NCI-H1694 (cell line): Measurements from ENCODE around the gene CYP46A1.

Experiments used
- DNase-seq: peaks from one replicate; lab custom pipeline; 2025; lab: John Stamatoyannopoulos, UW

CYP46A1 gene

DNA sequence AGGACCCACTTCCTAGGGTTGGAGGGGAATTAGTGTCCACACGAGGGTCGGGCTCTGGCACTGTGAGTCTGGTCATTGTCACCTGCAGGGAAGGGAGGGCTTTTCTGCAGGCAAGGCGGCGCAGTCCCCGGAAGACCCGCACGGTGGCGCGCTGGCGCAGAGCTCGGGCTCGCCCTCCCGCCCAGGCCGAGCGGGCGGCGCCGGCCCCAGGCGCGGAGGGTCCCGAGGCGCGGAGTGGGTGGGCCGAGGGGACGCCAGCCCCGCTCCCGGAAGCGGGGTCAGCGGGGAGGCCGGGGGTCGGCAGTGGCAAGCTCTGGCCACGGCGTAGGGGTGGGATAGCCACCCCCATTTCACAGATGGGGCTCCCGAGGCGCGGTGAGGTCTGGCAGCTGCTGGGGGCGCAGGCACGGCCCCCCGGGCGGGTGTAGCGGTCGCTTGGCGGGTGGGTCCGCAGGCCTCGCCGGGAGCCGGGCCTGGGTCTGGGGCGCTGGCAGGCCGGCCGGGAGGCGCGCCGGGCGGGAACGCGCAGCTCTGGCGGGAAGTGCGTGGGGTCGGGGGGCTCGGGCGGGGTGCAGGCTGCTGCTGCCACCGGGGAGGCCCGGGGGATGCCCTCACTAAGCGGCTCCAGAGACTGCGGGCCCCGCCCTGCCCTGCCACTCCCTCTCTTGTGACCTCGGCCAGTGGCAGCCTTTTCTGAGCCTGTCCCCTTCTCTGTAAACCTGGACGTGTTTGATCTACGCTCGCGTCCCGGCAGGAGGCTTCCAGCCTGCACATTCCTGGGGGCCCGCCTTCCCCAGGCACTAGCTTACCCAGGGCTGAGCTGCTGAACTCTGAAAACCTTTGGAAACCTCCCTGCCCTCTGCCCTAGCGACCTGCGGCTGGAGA is 46.1 kb downstream of the CYP46A1 start:
- DNase-seq: peak; percentile 80

DNA sequence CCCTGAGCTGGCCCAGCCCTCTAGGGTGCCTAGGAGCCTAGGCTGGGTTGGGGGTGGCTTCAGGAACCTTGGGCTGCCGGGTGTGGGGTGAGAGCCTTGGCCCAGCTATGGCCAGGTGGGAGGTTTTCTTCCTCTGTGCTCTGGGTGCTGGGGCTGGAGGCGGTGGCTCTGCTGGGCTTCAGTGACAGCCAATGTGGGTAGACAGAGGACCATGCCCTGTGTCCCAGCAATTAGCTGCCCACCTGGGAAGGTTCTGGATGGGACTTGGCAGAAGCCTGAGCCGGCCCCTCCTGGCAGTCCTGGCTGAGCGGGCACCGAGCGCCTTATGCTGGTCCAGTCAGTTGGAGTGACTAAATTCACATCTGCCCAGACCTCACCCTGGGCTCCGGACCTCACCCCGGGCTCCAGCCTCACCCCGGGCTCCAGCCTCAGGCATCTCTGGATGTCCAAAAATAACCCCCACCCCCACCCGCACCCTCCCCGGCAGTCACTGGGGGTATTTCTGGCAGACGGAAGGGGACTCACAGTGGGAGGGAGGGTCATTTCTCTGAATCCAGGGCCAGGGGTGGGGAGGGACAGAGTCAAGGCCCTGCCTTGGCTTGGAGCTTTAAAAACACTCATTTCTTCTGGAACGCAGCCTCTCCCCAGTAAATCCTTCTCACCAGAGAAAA is 46.9 kb downstream of the CYP46A1 start:
- no peak for DNase-seq

DNA sequence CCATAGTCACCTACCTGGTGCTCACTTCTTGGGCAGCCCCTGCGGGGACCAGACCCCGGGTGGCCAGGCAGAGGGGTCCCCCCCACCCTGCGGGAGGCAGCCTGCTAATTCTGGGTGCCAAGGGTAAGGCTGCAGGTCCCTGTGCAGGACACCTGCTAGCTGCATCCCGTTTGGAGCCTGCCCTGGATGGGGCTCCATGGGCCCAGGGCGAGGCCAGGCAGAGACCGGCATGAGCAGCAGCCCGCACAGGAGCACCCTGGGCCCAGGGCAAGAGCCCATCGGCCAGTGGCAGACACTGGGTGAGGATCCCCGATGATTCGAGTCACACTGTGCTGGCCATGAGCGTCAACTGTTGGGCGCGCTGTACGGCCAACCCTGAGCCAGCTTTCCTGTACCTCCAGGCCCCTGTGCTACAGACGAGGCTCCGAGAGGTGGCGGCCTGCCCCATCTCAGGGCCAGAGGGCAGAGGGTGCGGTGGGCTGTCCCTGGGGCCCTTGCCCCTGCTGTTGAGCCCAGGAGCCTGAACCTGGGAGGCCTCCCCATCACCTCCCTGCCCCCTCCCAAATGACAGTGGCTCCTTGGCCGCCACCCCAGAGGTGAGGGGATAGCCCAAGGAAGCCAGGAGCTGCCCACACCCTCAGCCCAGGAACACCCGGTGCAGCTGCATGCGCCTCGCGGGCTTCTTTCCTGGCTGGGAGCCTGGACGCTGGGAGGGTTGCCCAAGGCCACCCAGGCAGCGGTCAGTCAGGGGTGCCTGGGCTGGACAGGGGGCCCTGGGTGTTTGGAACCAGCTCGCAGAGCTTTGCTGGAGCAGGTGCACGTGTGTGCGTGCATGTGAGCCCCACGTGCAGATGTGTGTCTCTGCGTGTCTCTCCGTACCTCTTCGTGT is 47.7 kb downstream of the CYP46A1 start:
- DNase-seq: no peak

DNA sequence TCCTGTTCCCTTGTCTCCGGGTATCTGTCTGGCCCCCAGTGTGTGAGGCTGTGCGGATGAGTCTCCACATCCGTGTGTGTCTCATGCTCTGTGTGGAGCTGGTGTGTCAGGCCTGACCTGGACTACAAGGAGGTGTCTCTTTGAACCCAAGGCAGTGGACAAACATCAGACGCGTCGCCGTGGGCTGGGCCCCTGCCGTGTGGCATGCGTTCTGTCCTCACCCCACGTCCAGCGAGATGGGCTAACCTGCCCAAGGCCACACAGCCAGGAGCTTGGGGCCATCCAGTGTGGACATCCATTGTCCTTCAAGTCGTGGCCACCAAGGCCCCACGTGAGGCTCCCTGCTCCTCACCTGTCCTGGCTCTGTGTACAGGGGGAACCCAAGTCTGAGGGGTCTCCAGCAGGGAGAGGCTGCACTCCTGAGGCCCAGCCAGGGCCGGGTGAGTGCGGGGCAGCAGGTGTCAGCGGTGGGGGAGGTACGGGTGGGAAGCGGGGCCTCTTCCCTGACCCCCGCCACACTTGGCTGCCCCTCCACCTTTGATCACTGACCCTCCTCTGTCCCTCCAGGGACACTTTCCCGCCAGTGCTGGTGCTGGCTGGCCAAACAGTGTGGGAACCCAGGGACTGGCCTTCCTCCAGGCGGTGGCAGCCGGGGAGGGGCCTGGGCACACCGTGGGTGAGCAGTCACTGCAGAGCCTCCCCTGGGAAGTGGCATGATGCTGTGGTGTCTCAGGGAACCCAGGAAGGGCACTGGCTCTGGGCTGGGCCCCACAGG is 48.5 kb downstream of the CYP46A1 start:
- DNase-seq: no peak

DNA sequence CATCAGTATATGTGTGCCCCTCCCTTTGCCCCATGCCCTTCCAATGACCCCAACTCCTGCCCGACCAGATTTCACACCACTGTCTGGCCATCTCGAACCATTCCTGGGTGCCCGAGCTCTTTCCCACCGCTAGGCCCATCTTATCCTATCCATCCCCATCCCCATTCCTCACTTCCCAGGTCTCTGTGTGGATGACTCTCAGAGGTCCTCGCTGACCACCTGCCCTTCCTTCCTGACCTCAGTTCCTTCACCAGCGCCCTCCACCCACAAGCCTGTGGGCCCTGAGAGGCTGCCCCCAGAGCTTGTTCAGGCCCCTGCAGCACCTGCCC is 49.1 kb downstream of the CYP46A1 start:
- DNase-seq: no peak

DNA sequence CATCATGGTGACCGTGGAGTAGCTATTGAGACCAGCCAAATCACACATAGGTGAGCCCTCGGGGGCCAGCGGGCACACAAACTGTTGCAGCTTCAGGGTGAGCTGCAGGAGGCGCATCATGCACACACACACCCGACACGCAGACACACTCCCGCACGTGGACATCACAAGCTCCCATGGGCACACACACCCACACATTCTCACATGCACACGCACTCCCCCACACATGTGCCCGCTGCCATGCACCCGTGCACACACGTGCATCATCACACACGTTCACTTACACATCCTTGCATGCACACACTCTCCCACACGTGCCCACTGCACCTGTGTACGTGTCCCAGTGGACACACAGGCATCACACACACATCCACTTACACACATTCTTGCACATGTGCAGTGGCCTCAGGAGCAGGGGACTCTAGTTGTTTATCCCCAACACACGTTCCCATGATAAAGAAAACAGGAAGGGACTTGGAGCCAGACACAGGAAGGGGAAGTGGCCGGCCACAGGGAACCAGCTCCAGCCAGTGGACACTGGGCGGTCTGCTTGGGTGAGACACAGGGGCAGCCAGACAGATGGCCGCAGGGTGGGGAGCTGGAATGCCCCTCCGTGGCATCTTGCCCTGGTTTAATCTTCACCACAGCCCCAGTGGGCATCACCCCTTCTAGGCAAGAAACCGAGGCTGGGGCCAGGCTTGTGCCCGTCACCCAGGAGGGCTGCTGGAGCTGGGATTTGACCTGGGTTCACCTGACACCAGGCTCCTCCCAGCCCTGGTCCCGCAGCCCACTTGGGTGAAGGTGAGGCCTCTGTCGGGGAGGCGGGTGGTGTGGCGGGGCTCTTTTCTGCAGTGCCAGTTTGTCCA is 49.7 kb downstream of the CYP46A1 start:
- no peak for DNase-seq

DNA sequence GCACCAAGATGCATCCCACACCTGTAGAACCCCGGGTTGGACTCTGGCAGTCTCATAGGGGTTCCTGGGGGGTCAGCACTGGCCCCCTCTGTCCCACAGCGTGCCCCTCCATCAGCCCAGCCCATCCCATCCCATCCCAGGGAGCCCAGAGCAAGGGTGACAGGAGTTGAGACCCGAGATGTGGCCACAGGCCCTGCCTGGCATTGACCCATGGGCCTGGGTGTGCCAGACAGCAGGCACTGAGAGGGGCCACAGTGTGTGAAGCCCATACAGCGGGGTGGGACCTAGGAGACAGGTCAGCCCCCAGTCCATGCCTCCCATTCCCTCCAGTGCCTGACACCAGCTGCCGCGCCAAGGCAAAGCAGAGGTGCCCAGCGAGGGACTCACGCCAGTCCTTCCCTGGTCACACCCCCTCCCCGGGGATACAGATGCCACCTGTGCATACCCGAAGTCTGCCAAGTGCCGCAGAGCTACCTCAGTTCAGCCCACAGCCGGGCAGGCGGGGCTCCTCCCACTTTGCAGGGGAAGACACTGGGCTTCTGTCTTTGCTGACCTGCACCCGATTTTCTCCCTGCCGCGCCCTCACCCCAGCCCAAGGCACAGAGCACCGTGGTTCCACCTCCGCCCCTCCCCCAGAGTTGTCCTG is 50.4 kb downstream of the CYP46A1 start:
- no peak for DNase-seq

DNA sequence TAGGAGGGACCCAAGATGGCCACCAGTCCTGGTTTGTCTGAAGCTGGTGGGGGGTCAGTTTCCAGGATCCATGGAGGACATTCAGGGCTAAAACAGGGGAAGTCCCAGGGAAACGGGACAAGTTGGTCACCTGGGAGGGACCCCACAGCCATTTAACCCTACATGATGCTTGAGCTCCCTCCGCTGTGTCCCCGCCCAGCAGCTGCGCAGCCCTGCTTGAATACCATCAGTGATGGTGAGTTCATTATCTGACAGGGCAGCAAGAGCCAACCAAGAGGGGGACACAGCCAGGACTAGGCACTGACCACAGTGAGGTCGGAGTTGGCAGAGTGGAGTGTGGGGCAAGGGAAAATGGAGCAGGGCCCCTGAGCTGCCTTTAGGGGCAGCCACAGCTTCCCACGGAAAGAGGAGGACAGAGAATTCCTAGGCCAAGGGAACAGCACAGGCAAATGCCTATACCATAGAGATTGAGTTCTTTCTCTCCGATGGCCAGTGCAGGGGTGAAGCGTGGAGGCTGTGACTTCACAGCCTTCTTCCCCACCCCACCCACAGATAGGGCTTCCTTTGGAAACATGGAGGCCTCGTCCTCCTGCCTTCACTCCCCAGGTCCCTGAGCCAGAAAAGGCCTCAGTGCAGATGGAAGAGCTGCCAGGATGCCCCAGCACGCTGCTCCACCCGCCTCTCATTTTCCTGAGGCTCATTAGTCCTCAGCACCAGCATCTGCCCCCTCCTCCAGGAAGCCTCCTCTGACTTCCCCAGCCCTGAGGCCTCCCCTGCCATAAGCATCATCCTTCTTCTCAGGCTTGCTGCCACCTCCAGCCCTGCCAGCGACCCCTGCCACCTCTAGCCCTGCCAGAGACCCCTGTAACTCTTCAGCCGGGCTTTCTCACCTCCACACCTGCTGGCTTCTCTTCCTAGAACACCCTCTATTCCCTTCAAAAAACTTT is 51.4 kb downstream of the CYP46A1 start:
- DNase-seq: no peak

DNA sequence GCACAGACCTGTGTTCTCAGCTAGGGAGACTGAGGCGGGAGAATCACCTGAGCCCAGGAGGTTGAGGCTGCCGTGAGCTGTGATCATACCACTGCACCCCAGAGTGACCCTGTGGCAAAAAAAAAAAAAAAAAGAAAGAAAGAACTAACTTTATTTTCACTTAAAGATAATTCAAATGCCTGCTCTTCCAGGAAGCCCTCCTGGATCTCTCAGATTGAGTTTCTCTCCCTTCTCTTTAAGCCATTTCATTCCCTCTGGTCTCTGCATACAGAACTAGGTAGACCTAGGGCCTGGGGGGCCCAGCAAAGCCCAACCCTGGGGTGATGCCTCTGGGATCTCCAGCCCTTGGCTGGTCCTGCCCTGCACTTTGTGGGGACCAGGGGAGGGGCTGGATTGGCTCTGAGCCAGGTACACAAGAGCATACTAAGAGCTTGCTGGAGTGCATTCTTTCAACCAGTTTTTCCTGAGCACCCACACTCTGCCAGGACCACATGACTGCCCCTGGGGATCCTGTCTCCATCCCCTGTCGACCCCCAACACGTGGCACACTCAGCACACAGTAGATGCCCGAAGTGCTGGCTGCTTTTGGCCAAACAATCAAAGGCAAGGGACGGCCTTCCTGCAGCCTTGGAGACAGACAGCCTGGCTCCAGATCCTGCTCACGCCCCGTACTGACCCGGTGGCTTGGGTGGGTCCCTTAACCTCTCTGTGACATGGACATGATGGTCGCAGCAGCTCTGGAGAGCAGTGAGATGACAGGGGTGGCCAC is 52.7 kb downstream of the CYP46A1 start:
- DNase-seq: no peak

DNA sequence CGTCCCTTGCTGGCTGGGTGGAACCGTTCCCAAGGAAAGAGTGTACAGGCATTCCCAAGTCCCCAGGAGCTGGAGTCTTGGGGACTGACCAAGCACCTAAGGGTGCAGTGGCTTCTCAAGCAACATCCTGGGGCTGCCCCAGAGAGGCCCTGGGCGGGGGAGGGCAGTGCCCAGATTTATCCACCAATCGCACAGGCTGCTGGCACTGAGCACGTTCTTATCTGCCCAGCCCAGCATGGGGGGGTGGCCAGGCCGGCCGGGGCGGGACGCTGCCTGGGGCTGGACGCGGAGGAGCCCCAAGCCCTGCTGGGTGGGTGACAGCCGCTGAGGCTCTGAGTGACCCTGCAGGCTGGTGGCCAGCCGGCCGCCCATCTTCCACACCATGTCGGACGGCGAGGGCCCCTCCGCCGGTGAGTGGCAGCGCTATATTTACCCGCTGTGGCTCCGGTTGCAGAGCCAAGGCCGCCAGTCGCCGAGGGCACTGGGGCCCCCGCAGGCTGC is 53.4 kb downstream of the CYP46A1 start:
- no peak for DNase-seq

DNA sequence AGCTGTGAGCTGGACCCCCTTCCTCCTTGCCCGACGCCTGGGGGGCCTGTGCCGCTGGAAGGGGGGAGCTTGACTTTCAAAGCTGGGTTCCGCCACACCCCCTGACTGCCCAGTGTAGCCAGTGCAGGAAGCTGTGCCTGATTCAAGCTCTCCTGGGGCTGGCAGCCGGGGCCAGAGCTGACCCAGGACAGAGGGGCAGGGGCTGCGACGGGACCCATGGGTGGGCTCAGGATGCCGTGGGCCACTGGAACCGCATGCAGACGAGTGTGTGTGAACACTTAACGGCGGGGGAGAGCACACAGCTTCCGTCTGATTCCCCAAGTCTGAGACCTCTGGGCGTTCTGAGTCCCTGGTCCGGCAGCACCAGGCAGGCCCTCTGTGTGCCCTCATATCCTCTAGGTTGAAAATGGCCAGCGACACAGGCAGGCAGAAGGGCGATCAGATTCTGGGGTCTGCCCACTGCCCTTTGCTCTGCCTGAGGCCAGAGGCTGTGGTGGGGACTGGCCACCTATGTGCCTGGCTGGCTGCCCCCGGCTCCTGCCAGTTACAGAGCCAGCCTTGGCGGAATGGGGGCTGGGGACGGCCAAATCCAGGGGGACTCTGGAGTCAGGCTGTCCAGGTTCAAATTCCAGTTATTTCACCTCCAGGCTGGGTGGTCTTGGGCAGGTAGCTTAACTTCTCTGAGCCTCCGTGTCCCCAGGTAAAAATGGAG is 54.0 kb downstream of the CYP46A1 start:
- no peak for DNase-seq

DNA sequence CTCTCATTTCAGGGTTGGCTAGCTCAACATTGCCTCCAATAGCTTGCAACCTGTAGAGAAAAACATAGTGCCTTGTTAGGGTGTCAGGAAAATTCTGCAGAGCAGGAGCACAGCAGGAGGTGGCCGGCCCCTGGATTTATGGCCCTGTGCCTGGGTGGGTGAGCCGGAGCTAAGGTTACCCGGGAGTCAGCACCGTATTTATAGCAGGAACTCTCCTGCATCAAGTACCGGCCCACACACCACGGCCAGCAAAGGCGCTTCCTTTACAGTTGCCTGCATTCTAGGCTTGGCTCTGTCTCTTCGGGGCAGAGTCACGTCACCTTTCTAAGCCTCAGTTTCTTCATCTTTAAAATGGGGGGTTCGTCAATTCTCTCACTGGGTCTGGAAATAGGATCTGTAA is 56.3 kb downstream of the CYP46A1 start:
- no peak for DNase-seq

DNA sequence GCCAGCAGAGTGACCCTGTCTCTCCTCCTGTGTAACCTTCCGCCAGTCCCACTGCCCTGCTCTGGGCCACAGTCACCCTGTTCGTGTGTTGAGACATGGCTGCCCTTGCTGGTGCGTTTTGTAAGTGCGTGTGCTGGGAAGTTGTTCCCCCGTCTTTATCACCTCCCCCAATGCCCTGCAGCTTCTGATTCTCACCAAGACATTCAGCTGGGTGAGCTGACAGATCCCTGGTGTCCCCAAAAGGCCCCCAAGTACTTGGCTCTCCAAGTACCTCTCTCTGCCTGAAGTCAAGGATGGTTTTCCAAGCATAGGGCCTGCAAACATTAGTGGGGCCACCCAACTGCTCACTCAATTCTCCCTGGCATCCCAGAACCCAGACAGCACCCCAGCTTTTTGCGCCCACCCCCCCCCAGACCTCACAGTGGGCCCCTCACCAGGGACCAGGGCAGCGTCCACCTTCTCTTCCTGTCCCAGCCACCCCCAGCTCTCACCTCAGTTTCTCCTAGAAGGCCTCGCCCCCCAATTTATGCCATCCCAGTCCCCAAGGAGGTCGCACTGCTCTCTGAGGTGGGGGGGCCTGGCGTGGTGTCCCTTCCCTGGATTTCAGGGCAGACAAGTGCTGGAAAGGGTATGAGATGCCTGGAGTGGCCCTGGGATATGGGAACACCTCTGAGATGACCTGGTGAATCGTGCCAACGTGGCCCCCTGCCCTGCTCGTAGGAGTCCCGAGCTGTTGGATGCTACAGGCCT is 57.3 kb downstream of the CYP46A1 start:
- DNase-seq: no peak

DNA sequence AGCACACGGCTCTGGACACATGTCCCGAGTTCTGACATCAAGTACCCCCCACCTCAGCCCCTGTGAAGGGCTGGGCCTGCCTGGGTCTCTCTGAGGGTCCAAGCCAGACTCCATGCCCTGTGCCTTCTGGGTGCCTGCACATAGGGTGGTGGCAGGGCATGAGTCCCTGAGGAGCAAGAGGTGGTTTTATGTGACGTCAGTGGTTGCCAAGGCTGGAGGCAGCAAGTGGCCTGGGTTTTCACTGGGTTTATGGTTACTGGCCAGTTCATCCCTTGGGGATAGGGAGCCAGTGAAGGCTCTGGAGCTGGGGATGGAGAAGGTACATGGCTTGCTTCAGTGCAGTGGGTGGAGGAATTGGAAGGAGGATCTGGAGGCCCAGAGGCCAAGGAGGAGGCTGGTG is 58.0 kb downstream of the CYP46A1 start:
- no peak for DNase-seq

DNA sequence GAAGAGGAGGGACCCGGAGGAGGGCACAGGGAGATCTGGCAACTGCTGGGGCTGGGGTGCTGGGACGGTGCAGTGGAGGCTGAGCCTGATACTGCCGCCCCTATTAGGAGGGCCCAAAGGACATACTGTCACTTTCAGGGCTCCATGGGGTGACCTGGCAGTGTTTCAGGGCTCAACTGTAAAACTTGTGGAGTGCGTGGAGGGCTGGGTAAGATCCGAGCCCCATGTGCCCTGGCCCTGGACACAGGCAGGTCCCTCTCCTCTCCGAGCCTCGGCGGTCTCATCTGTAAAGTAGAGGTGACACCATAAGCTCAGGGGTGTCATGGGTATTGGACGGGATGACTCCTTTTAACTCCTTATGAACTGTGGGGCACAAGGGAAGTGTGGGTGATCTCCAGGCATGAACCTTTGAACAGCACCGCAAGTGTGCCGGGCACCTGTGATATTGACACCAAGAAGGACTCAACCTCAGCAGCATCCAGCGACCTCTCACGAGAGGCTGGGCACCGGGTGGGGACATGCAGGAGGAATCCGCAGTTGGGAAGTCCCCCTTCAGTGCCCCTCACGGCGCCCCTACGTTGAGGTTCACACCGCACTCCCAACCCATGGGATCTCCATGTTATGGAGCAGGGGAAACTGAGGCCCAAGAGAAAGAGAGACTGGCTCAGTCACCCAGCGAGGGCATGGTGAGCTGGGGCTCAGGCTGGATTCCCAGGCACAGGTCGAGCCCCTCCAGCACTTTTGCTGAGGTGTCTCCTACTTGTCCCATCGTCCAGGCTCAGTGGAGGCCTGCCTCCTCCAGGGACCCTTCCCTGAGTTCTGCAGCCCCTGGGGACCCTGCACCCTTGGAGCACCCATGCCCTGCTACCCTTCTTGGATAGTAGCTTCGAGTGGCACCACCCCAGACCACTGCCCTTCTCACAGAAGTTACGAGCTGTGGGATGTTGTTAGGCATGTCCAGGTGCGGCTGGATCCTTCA is 58.7 kb downstream of the CYP46A1 start:
- no peak for DNase-seq
